A673 (cell line): Measurements from ENCODE around the gene USP20.

Experiments used
- EZH2 ChIP-seq: fragments of 200-600 bp; sonication (generic); IDR thresholded peaks from 2 replicates; pipeline ENCODE4 v1.6.1; 2017; ENCODE audit warnings: borderline replicate concordance, low read depth, mild to moderate bottlenecking, mixed read lengths, antibody characterized with exemption, low read length; ENCODE audit not compliant: poor library complexity, severe bottlenecking
- TF ChIP-seq, protein P1 (sequence below): fragments of 300-800, 200-600 bp; sonication (generic); conservative IDR thresholded peaks from 2 replicates; pipeline ENCODE4 v1.5.1; 2017; ENCODE audit warnings: low read depth, mild to moderate bottlenecking, antibody characterized with exemption, low read length, moderate library complexity, mixed read lengths

DNA sequence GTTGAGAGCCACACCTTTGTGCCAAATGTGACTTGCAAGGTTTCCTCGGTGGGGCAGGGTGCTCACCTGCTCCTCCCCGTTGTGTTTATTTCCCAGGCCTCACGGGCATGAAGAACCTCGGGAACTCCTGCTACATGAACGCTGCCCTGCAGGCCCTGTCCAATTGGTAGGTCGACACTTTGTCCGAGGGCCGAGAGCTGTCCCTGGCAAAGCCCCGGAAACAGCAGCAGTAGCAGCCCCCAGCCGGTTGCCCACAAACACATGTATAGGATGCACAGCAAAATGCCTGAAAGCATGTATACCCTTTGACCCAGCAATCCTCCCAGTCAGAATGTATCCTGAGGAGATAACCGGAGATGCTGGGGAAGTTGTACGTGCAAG is 26.2 kb downstream of the USP20 start:
- TF ChIP-seq, protein P1, sequence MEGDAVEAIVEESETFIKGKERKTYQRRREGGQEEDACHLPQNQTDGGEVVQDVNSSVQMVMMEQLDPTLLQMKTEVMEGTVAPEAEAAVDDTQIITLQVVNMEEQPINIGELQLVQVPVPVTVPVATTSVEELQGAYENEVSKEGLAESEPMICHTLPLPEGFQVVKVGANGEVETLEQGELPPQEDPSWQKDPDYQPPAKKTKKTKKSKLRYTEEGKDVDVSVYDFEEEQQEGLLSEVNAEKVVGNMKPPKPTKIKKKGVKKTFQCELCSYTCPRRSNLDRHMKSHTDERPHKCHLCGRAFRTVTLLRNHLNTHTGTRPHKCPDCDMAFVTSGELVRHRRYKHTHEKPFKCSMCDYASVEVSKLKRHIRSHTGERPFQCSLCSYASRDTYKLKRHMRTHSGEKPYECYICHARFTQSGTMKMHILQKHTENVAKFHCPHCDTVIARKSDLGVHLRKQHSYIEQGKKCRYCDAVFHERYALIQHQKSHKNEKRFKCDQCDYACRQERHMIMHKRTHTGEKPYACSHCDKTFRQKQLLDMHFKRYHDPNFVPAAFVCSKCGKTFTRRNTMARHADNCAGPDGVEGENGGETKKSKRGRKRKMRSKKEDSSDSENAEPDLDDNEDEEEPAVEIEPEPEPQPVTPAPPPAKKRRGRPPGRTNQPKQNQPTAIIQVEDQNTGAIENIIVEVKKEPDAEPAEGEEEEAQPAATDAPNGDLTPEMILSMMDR = no peak
- TF ChIP-seq EZH2 = no peak
